ENCODE data around the gene TSEN15. TPM values are rescaled to one million over a fixed set of nuclear protein-coding genes. Genes with fewer than 3 reads are reported as not detected.

The TSEN15 gene
- total and polyA plus RNA-seq, 10 of the 15 experiments (the other 5 are each of a cell fraction or from before 2014, with no cell fraction given), result 21.1 to 136 (median 70.2) TPM

- TF ChIP-seq ZBTB11 (CRISPR knock-in tag; IDR thresholded peaks at IDR 0.05) (no peak), KLF5 (IDR thresholded peaks at IDR 0.05; ENCODE audit: partially characterized antibody) (no peak), TBL1XR1 (IDR thresholded peaks at IDR 0.05; ENCODE audit: low read depth, low read length) (no peak), IKZF1 (conservative IDR thresholded peaks at IDR 0.05) (no peak), FOXM1 (IDR thresholded peaks at IDR 0.05; ENCODE audit: low read depth, low read length) (no peak), PRDM15 (CRISPR knock-in tag; IDR thresholded peaks at IDR 0.05) (no peak), ELK1 (IDR thresholded peaks at IDR 0.05; ENCODE audit: low read depth, low read length) (no peak)
These were observed 28.8 kb downstream of the TSEN15 start (continued) for GRCh38 chr1:184080309-184080708.
